ENCODE data around the gene PRELID3B.

The PRELID3B gene

GRCh38 chr20:59015411-59015810 is 27.2 kb downstream of the PRELID3B start:
- H3K4me3 ChIP-seq (ENCODE audit: insufficient read depth, low read length, poor library complexity, severe bottlenecking), result no peak overlapping the region
- no peaks in the 10 kb centered on the region for H3K36me3 ChIP-seq (ENCODE audit: low read length)
- no peaks in the 10 kb centered on the region for H3K27me3 ChIP-seq (ENCODE audit: low read length)
- TF ChIP-seq CTCF (IDR thresholded peaks at IDR 0.05; ENCODE audit: insufficient read depth, low read length, poor library complexity, severe bottlenecking) (no peak), EZH2phosphoT487 (conservative IDR thresholded peaks at IDR 0.05; ENCODE audit: low read length) (no peak)
- H3K79me2 ChIP-seq (ENCODE audit: insufficient read depth, low read length), result no peaks in the 10 kb centered on the region
- no peak overlapping the region for H3K27ac ChIP-seq (ENCODE audit: low read depth, low read length)
- H2AFZ ChIP-seq (ENCODE audit: low read depth, low read length, severe bottlenecking), result no peak overlapping the region
- H4K20me1 ChIP-seq (ENCODE audit: low read depth, low read length), result no peaks in the 10 kb centered on the region
- H3F3A ChIP-seq (ENCODE audit: insufficient read depth), result no peaks in the 10 kb centered on the region
- H3K9me2 ChIP-seq (replicated peaks; ENCODE audit: insufficient read depth, low read length), result no peaks in the 10 kb centered on the region
- no peak overlapping the region for H3K4me2 ChIP-seq (ENCODE audit: low read depth, low read length, poor library complexity, severe bottlenecking)
- H3K9me3 ChIP-seq (ENCODE audit: insufficient read depth, low read length), result no peaks in the 10 kb centered on the region
- H3K9ac ChIP-seq (ENCODE audit: low read length), result no peak overlapping the region

GRCh38 chr20:59014680-59015389 is 27.8 kb downstream of the PRELID3B start:
- H3K9ac ChIP-seq (ENCODE audit: low read length), result no peak overlapping the region
- H3K4me2 ChIP-seq (ENCODE audit: low read depth, low read length, poor library complexity, severe bottlenecking), result no peak overlapping the region

GRCh38 chr20:59013959-59014608 is 28.5 kb downstream of the PRELID3B start:
- no peaks in the 10 kb centered on the region for H4K20me1 ChIP-seq (ENCODE audit: low read depth, low read length)
- H2AFZ ChIP-seq (ENCODE audit: low read depth, low read length, severe bottlenecking), result no peak overlapping the region
- no peaks in the 10 kb centered on the region for H3K36me3 ChIP-seq (ENCODE audit: low read length)
- H3K4me2 ChIP-seq (ENCODE audit: low read depth, low read length, poor library complexity, severe bottlenecking), result no peak overlapping the region
- no peak overlapping the region for H3K4me3 ChIP-seq (ENCODE audit: insufficient read depth, low read length, poor library complexity, severe bottlenecking)
- H3K9me2 ChIP-seq (replicated peaks; ENCODE audit: insufficient read depth, low read length), result no peaks in the 10 kb centered on the region
- TF ChIP-seq CTCF (IDR thresholded peaks at IDR 0.05; ENCODE audit: insufficient read depth, low read length, poor library complexity, severe bottlenecking) (no peak), EZH2phosphoT487 (conservative IDR thresholded peaks at IDR 0.05; ENCODE audit: low read length) (no peak)
- H3K9me3 ChIP-seq (ENCODE audit: insufficient read depth, low read length), result no peaks in the 10 kb centered on the region
- no peak overlapping the region for H3K27ac ChIP-seq (ENCODE audit: low read depth, low read length)
- H3F3A ChIP-seq (ENCODE audit: insufficient read depth), result no peaks in the 10 kb centered on the region
- no peak overlapping the region for H3K9ac ChIP-seq (ENCODE audit: low read length)
- H3K27me3 ChIP-seq (ENCODE audit: low read length), result no peaks in the 10 kb centered on the region
- H3K79me2 ChIP-seq (ENCODE audit: insufficient read depth, low read length), result no peaks in the 10 kb centered on the region

More at GRCh38 chr20:59014680-59015389, 27.8 kb downstream of the PRELID3B start:
- Histone ChIP-seq H3K9me3 (ENCODE audit: insufficient read depth, low read length) (no peaks in the 10 kb centered on the region), H4K20me1 (ENCODE audit: low read depth, low read length) (no peaks in the 10 kb centered on the region), H3K36me3 (ENCODE audit: low read length) (no peaks in the 10 kb centered on the region), H2AFZ (ENCODE audit: low read depth, low read length, severe bottlenecking) (no peak overlapping the region), H3K27me3 (ENCODE audit: low read length) (no peaks in the 10 kb centered on the region), H3K4me3 (ENCODE audit: insufficient read depth, low read length, poor library complexity, severe bottlenecking) (no peak overlapping the region), H3K79me2 (ENCODE audit: insufficient read depth, low read length) (no peaks in the 10 kb centered on the region), H3K27ac (ENCODE audit: low read depth, low read length) (no peak overlapping the region), H3K9me2 (replicated peaks; ENCODE audit: insufficient read depth, low read length) (no peaks in the 10 kb centered on the region), H3F3A (ENCODE audit: insufficient read depth) (no peaks in the 10 kb centered on the region)
- TF ChIP-seq EZH2phosphoT487 (conservative IDR thresholded peaks at IDR 0.05; ENCODE audit: low read length), result no peak
- no peak for TF ChIP-seq CTCF (IDR thresholded peaks at IDR 0.05; ENCODE audit: insufficient read depth, low read length, poor library complexity, severe bottlenecking)
